ENCODE data around the gene ASB18. TPM values are rescaled to one million over a fixed set of nuclear protein-coding genes. Genes with fewer than 3 reads are reported as not detected.

Gene ASB18
- total RNA-seq, 1 experiment from 2014 or later, result 0.46 TPM

DNA sequence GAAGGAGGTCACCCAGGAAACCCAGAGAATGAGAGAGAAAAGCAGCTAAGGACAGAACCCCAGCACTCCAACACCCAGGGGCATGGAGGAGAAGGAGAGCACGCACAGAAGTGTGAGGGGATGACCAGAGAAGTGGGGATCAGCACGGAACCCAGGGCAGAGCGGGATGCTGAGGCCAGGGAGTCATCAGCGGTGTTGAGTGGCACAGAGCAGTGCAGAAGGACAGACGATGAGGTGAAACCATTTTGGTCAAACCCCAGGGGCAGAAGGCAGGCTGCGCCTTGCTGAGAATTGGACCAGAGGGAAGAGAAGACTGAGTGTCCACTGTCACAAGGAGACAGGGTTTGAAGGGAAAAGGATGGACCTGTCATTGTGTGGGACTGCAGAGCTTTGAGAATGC lies 23.4 kb upstream of the ASB18 start:
- Histone ChIP-seq H3K27me3 (ENCODE audit: insufficient read depth, low read depth) (peaks cover 34% of the 10 kb centered on the region), H3K9me3 (ENCODE audit: insufficient read depth, low read depth) (no peaks in the 10 kb centered on the region), H4K20me1 (ENCODE audit: insufficient read depth) (no peaks in the 10 kb centered on the region), H2AFZ (no peak overlapping the region), H3K4me3 (no peak overlapping the region), H3K9me2 (ENCODE audit: insufficient read depth) (no peaks in the 10 kb centered on the region), H3K27ac (no peak overlapping the region), H3K4me2 (no peak overlapping the region), H3F3A (ENCODE audit: insufficient read depth, low read depth) (no peaks in the 10 kb centered on the region), H3K79me2 (ENCODE audit: low read depth) (no peaks in the 10 kb centered on the region), H3K36me3 (ENCODE audit: low read depth) (no peaks in the 10 kb centered on the region), H3K4me1 (replicated peaks; ENCODE audit: insufficient read depth) (peaks cover 5% of the 10 kb centered on the region)
- TF ChIP-seq EZH2 (IDR thresholded peaks at IDR 0.05; ENCODE audit: low read depth), result no peak
- TF ChIP-seq, protein P1, sequence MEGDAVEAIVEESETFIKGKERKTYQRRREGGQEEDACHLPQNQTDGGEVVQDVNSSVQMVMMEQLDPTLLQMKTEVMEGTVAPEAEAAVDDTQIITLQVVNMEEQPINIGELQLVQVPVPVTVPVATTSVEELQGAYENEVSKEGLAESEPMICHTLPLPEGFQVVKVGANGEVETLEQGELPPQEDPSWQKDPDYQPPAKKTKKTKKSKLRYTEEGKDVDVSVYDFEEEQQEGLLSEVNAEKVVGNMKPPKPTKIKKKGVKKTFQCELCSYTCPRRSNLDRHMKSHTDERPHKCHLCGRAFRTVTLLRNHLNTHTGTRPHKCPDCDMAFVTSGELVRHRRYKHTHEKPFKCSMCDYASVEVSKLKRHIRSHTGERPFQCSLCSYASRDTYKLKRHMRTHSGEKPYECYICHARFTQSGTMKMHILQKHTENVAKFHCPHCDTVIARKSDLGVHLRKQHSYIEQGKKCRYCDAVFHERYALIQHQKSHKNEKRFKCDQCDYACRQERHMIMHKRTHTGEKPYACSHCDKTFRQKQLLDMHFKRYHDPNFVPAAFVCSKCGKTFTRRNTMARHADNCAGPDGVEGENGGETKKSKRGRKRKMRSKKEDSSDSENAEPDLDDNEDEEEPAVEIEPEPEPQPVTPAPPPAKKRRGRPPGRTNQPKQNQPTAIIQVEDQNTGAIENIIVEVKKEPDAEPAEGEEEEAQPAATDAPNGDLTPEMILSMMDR (conservative IDR thresholded peaks at IDR 0.05), result no peak
- DNase-seq, result no peak
- BruUV-seq (replicated peaks), result no TSS peak
- CTCF ChIA-PET, result no interaction called here
- intact Hi-C loops (cut with micrococcal nuclease; ENCODE audit: unreplicated experiment), result no loop called here
- POLR2A ChIA-PET (ENCODE audit: unreplicated experiment), result no interaction called here

DNA sequence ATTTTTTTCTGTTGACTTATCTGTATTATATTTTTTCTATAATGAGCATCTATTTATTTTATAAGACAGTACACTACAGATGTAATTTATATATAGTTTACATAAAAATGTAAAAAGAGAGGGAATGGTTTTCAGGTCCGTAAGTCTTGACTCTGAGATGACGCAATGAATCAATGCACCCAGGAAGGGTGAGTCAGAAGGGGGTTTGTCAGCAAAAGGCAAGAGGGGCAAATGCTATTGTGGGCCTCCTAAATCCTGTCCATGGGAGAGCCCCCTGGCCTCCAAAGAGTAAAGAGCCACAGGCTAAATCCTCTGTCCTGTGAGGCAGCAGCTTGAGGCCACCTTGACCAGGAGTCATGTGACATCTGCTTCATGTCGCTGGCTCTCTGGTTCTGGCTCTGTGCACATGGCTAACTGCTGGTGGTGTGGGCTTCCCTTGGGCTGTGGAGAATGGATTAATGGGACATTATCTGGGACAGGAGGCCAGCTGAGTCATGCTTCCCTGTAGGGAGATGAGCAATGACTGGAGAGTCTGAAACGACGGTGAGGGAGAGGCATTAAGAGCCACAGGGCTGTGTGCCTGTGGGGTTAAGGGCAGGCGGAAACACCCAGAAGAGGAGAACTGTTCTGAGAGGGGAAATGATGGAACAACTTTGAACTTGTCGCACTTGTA lies 22.8 kb upstream of the ASB18 start:
- intact Hi-C loops (cut with micrococcal nuclease; ENCODE audit: unreplicated experiment), result no loop called here
- DNase-seq, result no peak

DNA sequence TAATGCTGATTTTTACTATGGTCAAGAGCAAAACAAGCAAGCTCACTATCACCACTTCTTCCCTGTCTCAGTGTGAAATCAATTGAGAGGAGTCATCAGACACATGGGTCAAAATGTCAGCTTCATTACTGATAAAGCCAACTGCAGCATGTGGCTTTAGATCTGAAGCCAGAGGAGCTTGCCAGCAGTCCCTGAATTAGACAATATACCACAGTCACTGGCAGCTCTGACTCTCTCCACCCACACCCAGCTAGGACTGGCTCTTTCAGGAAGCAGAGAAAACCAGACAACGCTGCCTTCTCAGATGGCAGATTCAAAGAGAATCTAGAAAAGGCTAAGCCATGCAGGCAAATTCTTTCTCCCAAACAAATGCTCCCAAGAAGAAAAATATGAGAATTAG lies 20.0 kb upstream of the ASB18 start:
- Histone ChIP-seq H2AFZ (no peak overlapping the region), H3F3A (ENCODE audit: insufficient read depth, low read depth) (no peaks in the 10 kb centered on the region), H3K36me3 (ENCODE audit: low read depth) (no peaks in the 10 kb centered on the region), H3K4me2 (no peak overlapping the region), H3K79me2 (ENCODE audit: low read depth) (no peaks in the 10 kb centered on the region), H3K27ac (no peak overlapping the region), H4K20me1 (ENCODE audit: insufficient read depth) (no peaks in the 10 kb centered on the region), H3K27me3 (ENCODE audit: insufficient read depth, low read depth) (peaks cover 9% of the 10 kb centered on the region; the same call in 1 of the 2 replicates), H3K9me3 (ENCODE audit: insufficient read depth, low read depth) (no peaks in the 10 kb centered on the region), H3K9me2 (ENCODE audit: insufficient read depth) (no peaks in the 10 kb centered on the region), H3K4me1 (replicated peaks; ENCODE audit: insufficient read depth) (peaks cover 5% of the 10 kb centered on the region), H3K4me3 (no peak overlapping the region)
- intact Hi-C loops (cut with micrococcal nuclease; ENCODE audit: unreplicated experiment), result no loop called here
- ChIA-PET CTCF (no interaction called here), POLR2A (ENCODE audit: unreplicated experiment) (interaction anchor here (0.6 to 0.7 kb wide), 2 partner anchors 256 to 750 kb away, joined by 3 to 5 read pairs; no protein-coding TSS in a partner anchor)
- no TSS peak for BruUV-seq (replicated peaks)
- TF ChIP-seq EZH2 (IDR thresholded peaks at IDR 0.05; ENCODE audit: low read depth), result no peak
- TF ChIP-seq, protein P1 (conservative IDR thresholded peaks at IDR 0.05), result no peak
- no peak for DNase-seq

More for the DNA sequence above, 22.8 kb upstream of the ASB18 start:
- Histone ChIP-seq H4K20me1 (ENCODE audit: insufficient read depth) (no peaks in the 10 kb centered on the region), H3K9me3 (ENCODE audit: insufficient read depth, low read depth) (no peaks in the 10 kb centered on the region), H3K27ac (no peak overlapping the region), H3K27me3 (ENCODE audit: insufficient read depth, low read depth) (peaks cover 29% of the 10 kb centered on the region), H2AFZ (no peak overlapping the region), H3K4me1 (replicated peaks; ENCODE audit: insufficient read depth) (peaks cover 5% of the 10 kb centered on the region), H3K9me2 (ENCODE audit: insufficient read depth) (no peaks in the 10 kb centered on the region), H3K36me3 (ENCODE audit: low read depth) (no peaks in the 10 kb centered on the region), H3K4me2 (no peak overlapping the region), H3K79me2 (ENCODE audit: low read depth) (no peaks in the 10 kb centered on the region), H3F3A (ENCODE audit: insufficient read depth, low read depth) (no peaks in the 10 kb centered on the region), H3K4me3 (no peak overlapping the region)
- no peak for TF ChIP-seq EZH2 (IDR thresholded peaks at IDR 0.05; ENCODE audit: low read depth)
- TF ChIP-seq, protein P1 (conservative IDR thresholded peaks at IDR 0.05), result no peak
- CTCF ChIA-PET, result no interaction called here
- POLR2A ChIA-PET (ENCODE audit: unreplicated experiment), result no interaction called here
- BruUV-seq (replicated peaks), result no TSS peak
